ENCODE measurements around the gene FSIP1. TPM values are rescaled to one million over a fixed set of nuclear protein-coding genes. Genes with fewer than 3 reads are reported as not detected.

Gene FSIP1
- total RNA-seq, 1 donor from 2014 or later, result 2.9 TPM

DNA sequence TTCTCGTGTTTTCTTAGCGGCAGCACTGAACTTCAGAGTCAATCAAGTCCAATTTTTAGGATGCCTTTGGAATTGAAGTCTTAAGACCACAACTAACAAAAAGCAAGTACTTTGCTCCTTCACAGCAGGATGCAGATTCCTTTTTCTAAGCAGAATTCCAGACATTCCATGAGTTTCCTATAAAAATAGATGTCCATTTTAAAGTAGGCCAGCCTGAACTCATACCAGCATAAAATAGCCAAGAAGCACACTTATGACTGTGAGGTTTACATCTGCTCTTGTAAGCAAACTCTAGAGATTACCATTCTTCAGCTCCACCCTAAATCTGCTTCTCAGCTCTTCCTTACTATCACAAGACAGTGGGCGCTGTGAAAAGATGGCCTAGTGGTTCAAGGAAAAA lies 116.0 kb downstream of the FSIP1 start:
- TF ChIP-seq, protein P1, sequence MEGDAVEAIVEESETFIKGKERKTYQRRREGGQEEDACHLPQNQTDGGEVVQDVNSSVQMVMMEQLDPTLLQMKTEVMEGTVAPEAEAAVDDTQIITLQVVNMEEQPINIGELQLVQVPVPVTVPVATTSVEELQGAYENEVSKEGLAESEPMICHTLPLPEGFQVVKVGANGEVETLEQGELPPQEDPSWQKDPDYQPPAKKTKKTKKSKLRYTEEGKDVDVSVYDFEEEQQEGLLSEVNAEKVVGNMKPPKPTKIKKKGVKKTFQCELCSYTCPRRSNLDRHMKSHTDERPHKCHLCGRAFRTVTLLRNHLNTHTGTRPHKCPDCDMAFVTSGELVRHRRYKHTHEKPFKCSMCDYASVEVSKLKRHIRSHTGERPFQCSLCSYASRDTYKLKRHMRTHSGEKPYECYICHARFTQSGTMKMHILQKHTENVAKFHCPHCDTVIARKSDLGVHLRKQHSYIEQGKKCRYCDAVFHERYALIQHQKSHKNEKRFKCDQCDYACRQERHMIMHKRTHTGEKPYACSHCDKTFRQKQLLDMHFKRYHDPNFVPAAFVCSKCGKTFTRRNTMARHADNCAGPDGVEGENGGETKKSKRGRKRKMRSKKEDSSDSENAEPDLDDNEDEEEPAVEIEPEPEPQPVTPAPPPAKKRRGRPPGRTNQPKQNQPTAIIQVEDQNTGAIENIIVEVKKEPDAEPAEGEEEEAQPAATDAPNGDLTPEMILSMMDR (conservative IDR thresholded peaks at IDR 0.05), result no peak
- H3K27me3 Mint-ChIP-seq, result no peaks in the 10 kb centered on the region
- no peak for DNase-seq (ENCODE audit: extremely low spot score, unreplicated experiment)
- H3K4me1 Mint-ChIP-seq (ENCODE audit: unreplicated experiment), result peaks cover 11% of the 10 kb centered on the region
- no peak overlapping the region for H3K27ac Mint-ChIP-seq
- no peak overlapping the region for H3K4me3 Mint-ChIP-seq
- H3K9me3 Mint-ChIP-seq, result no peaks in the 10 kb centered on the region
- H3K36me3 Mint-ChIP-seq, result no peaks in the 10 kb centered on the region

DNA sequence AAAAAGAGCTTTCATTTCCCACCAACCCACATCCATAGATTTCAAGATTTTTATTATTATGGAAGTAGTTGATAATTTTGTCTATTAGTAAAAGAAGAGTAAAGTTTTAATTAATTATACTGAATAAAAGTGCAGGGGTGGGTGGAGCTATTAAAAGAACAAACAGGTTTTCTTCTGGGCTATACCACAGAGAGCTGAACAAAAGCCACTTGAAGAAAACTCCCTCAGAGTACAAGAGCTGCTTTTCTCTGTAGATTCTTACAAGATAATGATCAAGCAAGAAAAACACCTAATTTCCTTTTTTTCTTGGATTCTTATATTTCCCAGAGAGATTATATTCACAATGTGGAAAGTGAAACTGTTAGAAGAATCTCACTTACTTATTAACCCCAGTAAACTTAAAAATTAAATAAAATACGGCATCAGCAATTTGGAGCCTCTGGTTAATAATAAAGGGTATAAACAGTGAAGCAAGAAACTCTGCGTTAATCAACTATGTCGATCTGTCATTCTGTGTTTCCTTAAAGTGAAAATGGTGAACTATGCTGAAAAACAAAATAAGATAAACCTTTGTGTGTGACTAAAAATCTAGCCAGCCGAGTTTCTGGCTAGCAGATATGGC lies 116.9 kb downstream of the FSIP1 start:
- peaks cover 11% of the 10 kb centered on the region for H3K4me1 Mint-ChIP-seq (ENCODE audit: unreplicated experiment)
- no peak for DNase-seq (ENCODE audit: extremely low spot score, unreplicated experiment)
- H3K36me3 Mint-ChIP-seq, result no peaks in the 10 kb centered on the region
- H3K9me3 Mint-ChIP-seq, result no peaks in the 10 kb centered on the region
- no peak overlapping the region for H3K4me3 Mint-ChIP-seq
- TF ChIP-seq, protein P1 (conservative IDR thresholded peaks at IDR 0.05), result no peak
- H3K27ac Mint-ChIP-seq, result no peak overlapping the region
- H3K27me3 Mint-ChIP-seq, result no peaks in the 10 kb centered on the region

DNA sequence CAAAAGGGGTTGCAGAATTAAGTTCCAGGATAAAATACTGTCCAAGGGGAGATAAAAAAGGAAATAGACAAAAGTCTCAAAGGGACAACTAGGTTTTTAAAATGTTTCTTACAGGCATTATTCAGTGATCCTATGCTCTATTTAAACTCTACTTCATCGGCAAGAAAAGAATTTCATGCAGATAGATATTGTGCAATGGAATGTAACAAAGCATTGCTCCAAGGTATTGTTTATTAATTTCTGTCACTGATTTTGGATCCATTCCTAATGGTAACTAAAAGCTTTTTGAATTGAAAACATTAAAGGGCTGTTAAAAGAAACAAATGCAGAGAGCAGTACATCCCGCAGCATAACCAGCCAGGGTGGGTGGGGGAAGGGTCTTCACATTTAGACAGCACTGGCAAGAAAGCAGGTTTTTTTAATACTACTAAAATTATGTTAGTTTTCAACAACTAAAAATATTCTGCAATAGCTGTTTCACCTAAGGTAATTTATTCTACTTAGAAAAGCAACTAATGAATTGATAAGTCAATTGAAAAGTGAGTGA lies 118.9 kb downstream of the FSIP1 start:
- Mint-ChIP-seq H3K27me3 (no peaks in the 10 kb centered on the region), H3K9me3 (no peaks in the 10 kb centered on the region), H3K4me3 (no peak overlapping the region), H3K36me3 (no peaks in the 10 kb centered on the region), H3K4me1 (ENCODE audit: unreplicated experiment) (peaks cover 11% of the 10 kb centered on the region), H3K27ac (no peak overlapping the region)
- TF ChIP-seq, protein P1 (conservative IDR thresholded peaks at IDR 0.05), result no peak
- no peak for DNase-seq (ENCODE audit: extremely low spot score, unreplicated experiment)

DNA sequence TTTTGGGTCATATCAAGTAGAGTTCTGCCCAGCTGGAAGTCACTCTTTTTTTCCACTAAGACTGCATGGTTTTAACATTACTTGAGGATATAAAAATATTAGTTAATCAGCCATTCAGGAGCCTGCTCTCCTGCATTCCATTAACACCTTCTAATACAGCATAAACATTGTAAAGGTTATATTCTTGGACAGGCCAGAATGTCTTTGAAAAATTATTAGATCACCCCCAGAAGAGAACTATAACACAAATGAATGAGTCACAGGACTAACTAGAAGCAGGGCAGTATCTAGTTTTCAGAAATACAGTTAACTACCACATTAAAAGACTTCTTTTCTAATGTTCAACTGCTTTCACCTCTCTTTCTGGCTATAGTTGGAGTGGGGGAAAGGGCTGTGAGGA lies 120.9 kb downstream of the FSIP1 start:
- no peaks in the 10 kb centered on the region for H3K27me3 Mint-ChIP-seq
- no peak overlapping the region for H3K27ac Mint-ChIP-seq
- H3K4me1 Mint-ChIP-seq (ENCODE audit: unreplicated experiment), result peaks cover 8% of the 10 kb centered on the region
- TF ChIP-seq, protein P1 (conservative IDR thresholded peaks at IDR 0.05), result no peak
- no peaks in the 10 kb centered on the region for H3K9me3 Mint-ChIP-seq
- no peak for DNase-seq (ENCODE audit: extremely low spot score, unreplicated experiment)
- H3K36me3 Mint-ChIP-seq, result no peaks in the 10 kb centered on the region
- H3K4me3 Mint-ChIP-seq, result no peak overlapping the region

DNA sequence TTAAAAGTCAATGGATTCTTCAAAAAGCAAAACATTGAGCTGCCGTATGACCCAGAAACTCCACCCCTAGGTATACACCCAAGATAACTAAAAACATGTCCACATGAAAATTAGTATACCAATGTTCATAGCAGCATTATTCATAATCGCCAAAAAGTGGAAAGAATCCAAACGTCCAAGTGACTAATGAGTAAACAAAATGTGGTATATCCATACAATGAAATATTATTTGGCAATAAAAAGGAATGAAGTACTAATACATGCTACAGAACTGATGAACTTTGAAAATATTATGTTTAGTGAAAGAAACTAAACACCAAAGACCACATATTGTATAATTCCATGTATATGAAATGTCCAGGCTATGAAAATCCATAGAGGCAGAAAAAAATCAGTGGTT lies 123.9 kb downstream of the FSIP1 start:
- Mint-ChIP-seq H3K4me3 (no peak overlapping the region), H3K4me1 (ENCODE audit: unreplicated experiment) (peaks cover 4% of the 10 kb centered on the region), H3K9me3 (no peaks in the 10 kb centered on the region), H3K27ac (no peak overlapping the region), H3K27me3 (no peaks in the 10 kb centered on the region), H3K36me3 (no peaks in the 10 kb centered on the region)
- TF ChIP-seq, protein P1 (conservative IDR thresholded peaks at IDR 0.05), result no peak
- no peak for DNase-seq (ENCODE audit: extremely low spot score, unreplicated experiment)
